Muscle layer of colon (tissue), 2 donors: ENCODE data around the gene FBXW5.

Experiments
- H3K27ac ChIP-seq: one replicate; pipeline ENCODE4 v1.7.0; 2013; ENCODE audit warnings: low read depth, mild to moderate bottlenecking, low read length, moderate library complexity
- H3K27me3 ChIP-seq, 2 donors: one replicate each; pipeline ENCODE4 v1.7.0; 2013; ENCODE audit warnings: low read length in 2 of 2, mild to moderate bottlenecking in 2 of 2; ENCODE audit not compliant: insufficient read depth in 2 of 2, control insufficient read depth in 1 of 2
- H3K36me3 ChIP-seq: one replicate; pipeline ENCODE4 v1.7.0; 2013; ENCODE audit warnings: mild to moderate bottlenecking, low read length; ENCODE audit not compliant: insufficient read depth
- H3K4me1 ChIP-seq: one replicate; pipeline ENCODE4 v1.7.0; 2013; ENCODE audit warnings: mild to moderate bottlenecking, low read length; ENCODE audit not compliant: insufficient read depth
- H3K4me3 ChIP-seq, 2 donors: one replicate each; pipeline ENCODE4 v1.7.0; 2013; ENCODE audit warnings: low read length in 2 of 2, low read depth in 1 of 2, mild to moderate bottlenecking in 1 of 2, moderate library complexity in 1 of 2
- H3K9ac ChIP-seq: one replicate; pipeline ENCODE4 v1.7.0; 2013; ENCODE audit warnings: low read length
- H3K9me3 ChIP-seq: one replicate; pipeline ENCODE4 v1.7.0; 2013; ENCODE audit warnings: mild to moderate bottlenecking, low read length
- donor health status: abdominal sarcoma.
- donor health status: Adenocarcinoma of cecum.

FBXW5 gene

DNA sequence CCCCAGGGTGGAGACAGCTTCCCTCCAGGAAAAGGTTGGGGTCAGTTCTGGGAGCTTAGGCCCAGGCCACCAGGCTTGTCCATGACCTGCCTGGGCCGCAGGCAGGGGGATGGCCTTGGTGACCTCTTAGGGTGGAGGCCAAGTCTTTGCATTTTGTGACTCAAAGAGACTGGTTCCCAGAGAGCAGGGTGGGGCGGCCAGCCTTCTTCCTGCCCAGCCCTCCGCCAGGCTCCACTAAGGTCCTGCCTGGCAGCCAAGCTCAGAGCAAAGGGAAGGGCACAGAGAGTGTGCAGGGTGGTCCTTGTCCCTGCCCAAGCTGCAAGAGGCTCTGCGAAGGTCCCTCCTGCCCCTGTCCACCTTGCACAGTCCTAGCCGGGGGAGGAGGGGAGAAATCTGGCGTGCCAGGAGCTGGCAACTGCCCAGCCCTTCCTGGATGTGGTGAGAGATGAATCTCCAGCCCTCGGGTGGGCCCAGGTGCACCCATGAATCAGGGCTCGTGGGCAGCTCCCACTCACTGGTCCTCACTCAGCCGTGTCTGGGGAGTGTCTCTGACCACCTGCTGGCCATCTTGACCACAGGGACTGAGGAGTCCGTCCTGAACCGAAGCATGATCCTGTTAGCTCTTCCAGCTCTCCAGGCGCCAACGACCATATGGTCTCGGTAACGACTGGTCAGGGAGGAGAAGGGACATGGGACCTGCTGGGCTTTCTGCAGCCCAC lies 30.4 kb upstream of the FBXW5 start:
- Histone ChIP-seq H3K4me3 (no peak overlapping the region), H3K4me1 (no peaks in the 10 kb centered on the region)

DNA sequence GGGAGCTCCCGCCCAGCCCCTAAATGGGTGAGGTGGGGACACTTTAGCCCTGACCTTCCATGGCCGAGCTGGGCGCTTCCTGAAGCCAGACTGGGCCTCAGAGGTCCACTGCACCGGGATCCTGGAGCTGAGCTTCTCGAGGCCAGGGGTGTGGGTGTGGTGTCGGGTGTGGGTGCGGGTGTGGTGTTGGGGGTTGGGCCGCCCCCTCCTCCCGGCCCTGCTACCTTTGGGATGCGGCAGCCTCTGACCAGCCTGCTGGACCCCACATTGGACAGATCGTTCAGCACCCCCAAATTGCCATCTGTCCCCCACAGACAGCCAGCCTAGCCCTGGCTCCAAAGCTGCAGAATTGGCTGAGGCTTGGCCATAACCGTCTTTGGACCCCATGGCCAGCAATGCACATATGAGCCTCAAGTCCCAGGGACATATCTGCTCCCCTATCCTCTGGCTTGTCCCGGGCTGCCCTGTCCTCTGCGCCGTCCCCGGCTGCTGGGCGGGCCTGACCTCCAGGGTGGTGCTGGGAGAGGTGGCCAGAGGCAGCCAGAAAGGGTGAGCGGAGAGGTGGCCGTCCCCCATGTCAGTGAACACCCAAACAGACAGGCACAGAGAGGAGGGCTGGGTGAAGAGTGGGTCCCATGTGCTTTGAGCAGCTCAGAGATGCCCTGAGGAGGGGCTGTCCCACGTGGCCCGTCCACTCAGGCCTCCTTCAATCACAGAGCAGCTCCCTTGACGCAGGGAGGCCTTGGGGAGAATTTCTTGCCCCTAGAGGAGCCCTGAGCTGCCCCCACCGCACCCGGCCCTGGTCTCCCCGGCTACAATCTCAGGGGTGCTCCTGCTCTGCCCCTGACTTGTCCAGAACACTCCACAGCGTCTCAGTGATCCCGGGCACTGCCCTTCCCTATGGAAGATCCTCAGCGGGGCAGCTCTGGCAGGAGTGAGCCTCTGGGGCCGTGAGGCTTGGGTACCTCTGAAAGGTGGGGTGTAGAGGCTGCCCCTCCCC lies 29.4 kb upstream of the FBXW5 start:
- Histone ChIP-seq H3K27ac (no peak overlapping the region), H3K4me3 (no peak overlapping the region), H3K9me3 (no peaks in the 10 kb centered on the region), H3K36me3 (no peaks in the 10 kb centered on the region), H3K27me3 (peaks cover 0 to 21% of the 10 kb centered on the region in 2 donors), H3K9ac (no peak overlapping the region), H3K4me1 (no peaks in the 10 kb centered on the region)

More for the DNA sequence above, 30.4 kb upstream of the FBXW5 start:
- Histone ChIP-seq H3K27me3 (peaks cover 0 to 14% of the 10 kb centered on the region in 2 donors), H3K36me3 (no peaks in the 10 kb centered on the region), H3K9ac (no peak overlapping the region), H3K27ac (no peak overlapping the region), H3K9me3 (no peaks in the 10 kb centered on the region)

DNA sequence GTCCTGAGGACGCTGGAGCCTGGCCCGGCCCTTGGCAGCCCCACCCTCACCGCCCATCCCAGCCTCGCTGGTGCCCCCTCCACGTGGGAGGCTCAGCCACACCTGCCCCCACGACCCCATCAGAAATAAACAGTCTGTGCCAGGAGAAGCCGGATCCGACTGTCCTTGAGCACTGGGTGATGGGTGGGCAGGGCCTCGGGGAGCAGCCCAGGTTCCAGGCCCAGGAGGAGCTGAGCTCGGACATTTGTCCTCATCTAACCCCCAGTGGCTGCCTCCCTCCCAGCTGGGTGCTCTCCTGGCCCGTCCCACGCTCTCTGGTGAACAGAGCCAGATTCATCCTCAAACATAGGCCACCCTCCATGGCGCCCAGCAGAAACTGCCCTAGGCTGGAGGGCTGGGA lies 28.2 kb upstream of the FBXW5 start:
- Histone ChIP-seq H3K4me3 (no peak overlapping the region), H3K27ac (no peak overlapping the region), H3K27me3 (peaks cover 0 to 18% of the 10 kb centered on the region in 2 donors), H3K36me3 (no peaks in the 10 kb centered on the region), H3K4me1 (no peaks in the 10 kb centered on the region), H3K9me3 (no peaks in the 10 kb centered on the region), H3K9ac (no peak overlapping the region)

DNA sequence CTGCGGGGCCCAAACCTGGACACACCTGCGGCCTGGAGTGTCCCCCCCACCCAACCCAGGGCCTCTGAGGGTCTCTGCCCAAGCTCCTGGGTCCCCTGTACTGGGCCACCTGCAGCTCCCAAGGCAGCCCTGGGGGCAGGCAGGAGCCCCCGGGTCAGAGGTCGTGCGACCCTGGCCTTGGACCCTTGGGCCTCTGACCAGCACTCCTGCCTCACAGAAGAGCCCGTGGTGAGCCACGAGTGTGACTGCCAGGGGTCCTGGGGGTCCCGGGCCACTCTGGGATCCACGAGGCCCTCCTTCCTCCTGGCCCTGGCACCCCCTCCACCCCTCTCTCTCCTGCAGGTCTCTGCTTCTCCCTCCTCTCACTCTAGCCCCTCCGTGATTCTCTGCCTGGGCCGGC lies 27.8 kb upstream of the FBXW5 start:
- H3K9me3 ChIP-seq = no peaks in the 10 kb centered on the region
- H3K27ac ChIP-seq = no peak overlapping the region
- no peaks in the 10 kb centered on the region for H3K36me3 ChIP-seq
- no peaks in the 10 kb centered on the region for H3K4me1 ChIP-seq
- H3K9ac ChIP-seq = no peak overlapping the region
- H3K4me3 ChIP-seq = no peak overlapping the region
- H3K27me3 ChIP-seq = peaks cover 0 to 15% of the 10 kb centered on the region in 2 donors

DNA sequence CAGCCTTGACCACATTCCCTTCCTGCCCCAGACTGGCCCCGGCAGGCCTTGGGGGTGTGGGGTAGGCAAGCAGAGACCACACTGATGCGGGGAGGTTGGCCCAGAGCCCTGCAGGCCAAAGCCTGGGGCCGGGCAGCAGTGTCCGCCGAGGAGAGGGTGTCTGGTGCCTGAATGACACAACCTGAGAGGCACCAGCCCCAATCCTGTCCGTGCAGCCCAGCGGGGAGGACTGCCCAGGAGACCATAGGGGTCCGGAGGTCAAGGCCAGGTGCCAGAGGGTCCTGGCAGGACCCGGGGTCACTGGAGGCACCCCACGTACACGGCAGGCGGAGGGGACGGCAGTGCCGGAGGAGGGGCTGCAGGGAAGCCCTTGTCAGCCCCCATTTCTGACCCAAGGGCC lies 27.2 kb upstream of the FBXW5 start:
- no peak overlapping the region for H3K27ac ChIP-seq
- peaks cover 0 to 11% of the 10 kb centered on the region in 2 donors for H3K27me3 ChIP-seq
- no peaks in the 10 kb centered on the region for H3K36me3 ChIP-seq
- no peak overlapping the region for H3K9ac ChIP-seq
- no peaks in the 10 kb centered on the region for H3K4me1 ChIP-seq
- no peaks in the 10 kb centered on the region for H3K9me3 ChIP-seq
- H3K4me3 ChIP-seq = no peak overlapping the region

DNA sequence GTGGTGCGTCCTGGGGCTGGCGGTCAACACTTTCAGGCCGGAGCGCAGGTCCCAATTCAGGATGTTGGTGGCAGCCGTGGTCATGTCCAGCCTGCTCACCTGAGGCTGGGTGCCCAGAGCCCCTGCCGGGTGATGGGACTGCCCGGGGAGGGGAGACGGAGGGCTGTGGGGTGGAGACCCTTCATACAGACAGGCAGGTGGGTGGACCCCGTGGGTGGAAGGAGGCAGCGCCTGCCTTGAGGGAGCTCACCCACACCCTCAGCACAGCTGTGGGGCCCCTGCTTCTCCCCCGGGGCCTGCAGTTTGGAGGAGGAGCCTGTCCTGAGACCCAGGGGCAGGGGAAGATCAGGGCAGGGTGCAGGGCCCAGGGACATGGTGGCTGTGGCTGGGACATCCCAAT lies 25.8 kb upstream of the FBXW5 start:
- Histone ChIP-seq H3K27me3 (peaks cover 0 to 11% of the 10 kb centered on the region in 2 donors), H3K4me3 (no peak overlapping the region), H3K9ac (no peak overlapping the region), H3K36me3 (no peaks in the 10 kb centered on the region), H3K27ac (no peak overlapping the region), H3K9me3 (no peaks in the 10 kb centered on the region), H3K4me1 (no peaks in the 10 kb centered on the region)

DNA sequence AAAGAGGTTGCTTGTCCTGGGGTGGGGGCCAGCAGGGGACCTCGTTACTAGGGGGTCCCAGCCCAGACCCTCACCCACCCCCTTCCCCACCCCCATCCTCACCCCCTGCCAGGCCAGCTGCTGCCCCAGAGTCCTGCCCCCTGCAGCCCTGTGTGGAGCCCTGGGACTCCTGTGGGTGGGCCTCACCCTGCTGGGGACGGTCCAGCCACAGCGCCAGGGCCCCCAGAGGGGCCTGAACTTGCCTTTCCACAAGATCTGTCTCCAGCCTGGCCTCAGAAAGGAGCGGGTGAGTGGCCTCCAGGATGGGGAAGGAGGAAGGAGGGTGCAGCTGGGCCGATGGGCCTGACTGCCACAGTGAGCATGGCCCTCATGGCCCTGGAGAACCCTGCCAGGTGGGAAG lies 25.2 kb upstream of the FBXW5 start:
- Histone ChIP-seq H3K27me3 (peaks cover 0 to 11% of the 10 kb centered on the region in 2 donors), H3K9me3 (no peaks in the 10 kb centered on the region), H3K4me1 (no peaks in the 10 kb centered on the region), H3K4me3 (no peak overlapping the region), H3K9ac (no peak overlapping the region), H3K36me3 (no peaks in the 10 kb centered on the region), H3K27ac (no peak overlapping the region)

DNA sequence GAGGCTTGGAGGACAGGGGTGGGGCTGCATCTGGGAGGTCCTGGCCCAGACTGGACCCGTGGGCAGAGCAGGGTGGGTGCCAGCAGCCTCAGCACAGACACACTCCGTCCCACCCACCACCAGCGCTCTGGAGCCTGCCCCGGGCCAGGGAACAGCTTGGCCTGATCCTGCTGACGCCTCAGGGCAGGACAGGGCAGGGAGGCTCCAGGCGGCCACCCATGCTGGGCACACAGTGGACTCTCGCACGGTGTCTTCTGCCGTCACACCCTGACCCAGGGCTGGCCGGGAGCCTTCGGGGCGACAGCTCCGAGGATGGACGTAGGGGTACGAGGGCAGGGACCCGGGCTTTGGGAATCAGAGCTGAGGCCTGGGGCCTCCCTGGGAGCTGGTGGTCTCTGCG lies 24.6 kb upstream of the FBXW5 start:
- no peak overlapping the region for H3K27ac ChIP-seq
- peaks cover 0 to 11% of the 10 kb centered on the region in 2 donors for H3K27me3 ChIP-seq
- no peaks in the 10 kb centered on the region for H3K9me3 ChIP-seq

DNA sequence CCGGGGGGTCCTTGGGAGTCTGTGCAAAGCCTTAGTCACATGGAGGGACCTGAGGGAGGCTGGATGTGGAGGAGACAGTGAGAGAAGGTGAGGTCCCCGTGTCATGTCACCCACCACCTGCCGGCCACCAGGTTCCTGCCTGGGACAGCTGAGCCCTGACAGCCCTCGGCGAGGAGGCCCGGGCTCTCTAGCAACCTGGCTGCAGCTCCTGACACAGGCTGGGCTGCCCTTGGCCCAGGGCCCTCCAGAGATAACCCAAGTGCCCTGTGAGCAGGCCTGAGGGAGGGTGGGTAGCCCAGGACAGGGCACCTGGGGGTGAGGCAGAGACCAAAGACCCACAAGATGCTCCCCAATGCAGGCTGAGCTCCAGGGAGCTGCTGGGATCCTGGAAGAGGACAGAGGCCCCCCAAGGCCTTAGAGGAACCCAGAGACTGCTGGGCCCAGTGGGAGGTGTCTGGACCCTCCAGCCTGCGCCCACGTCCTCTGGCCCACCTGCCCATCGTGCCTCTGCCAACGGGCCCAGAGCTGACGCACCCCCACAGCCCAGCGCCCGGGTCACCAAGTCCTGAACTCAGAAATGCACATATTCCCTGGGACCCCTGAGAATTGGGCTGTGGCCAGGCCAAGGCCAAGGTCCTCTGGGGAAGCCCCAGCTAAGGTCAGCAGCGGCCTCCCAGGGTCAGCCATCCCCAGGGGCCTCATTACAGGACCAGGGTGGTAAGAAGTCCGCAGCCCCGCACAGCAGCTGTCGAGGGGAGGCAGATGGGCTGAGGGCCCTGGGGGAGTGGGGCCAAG lies 24.0 kb upstream of the FBXW5 start:
- no peak overlapping the region for H3K4me3 ChIP-seq
- no peaks in the 10 kb centered on the region for H3K4me1 ChIP-seq
- no peak overlapping the region for H3K27ac ChIP-seq
- no peaks in the 10 kb centered on the region for H3K36me3 ChIP-seq
- H3K9me3 ChIP-seq = no peaks in the 10 kb centered on the region
- H3K9ac ChIP-seq = no peak overlapping the region
- peaks cover 0 to 11% of the 10 kb centered on the region in 2 donors for H3K27me3 ChIP-seq

More for the DNA sequence above, 24.6 kb upstream of the FBXW5 start:
- Histone ChIP-seq H3K4me3 (no peak overlapping the region), H3K9ac (no peak overlapping the region), H3K36me3 (no peaks in the 10 kb centered on the region), H3K4me1 (no peaks in the 10 kb centered on the region)

DNA sequence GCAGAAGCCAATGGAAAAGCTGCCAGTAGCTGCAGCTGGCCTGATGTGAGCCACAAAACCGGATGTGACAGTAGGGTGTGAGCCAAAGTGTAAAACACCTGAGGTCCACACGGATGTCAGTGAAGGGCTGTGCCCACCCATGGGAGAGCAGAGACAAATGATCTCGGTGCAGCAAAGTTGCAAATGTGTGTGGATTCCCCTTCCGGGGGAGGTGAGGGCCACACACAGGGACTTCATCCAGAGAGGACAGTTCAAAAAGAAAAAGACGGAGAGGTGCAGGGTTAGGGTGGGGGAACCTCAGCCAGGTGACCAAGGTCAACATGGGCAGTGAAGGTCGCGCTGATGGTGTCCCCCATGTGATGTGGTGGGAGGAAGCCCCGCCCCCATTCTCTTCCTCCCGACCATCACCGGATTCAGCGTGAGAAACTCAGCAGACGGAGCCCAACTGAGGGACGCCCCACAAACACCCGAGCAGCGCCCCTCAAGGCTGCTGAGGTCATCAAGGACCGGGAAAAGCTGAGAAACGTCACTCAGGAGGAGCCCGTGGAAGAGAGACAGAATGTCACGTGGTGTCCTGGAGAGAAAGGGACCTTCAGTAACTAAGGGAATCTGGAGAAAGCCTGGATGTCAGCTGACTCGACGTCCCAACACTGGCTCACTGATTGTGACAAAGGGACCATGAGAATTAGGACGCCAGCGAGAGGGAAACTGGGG lies 21.4 kb upstream of the FBXW5 start:
- Histone ChIP-seq H3K27ac (no peak overlapping the region), H3K27me3 (peaks cover 0 to 11% of the 10 kb centered on the region in 2 donors), H3K4me3 (no peak overlapping the region), H3K36me3 (no peaks in the 10 kb centered on the region), H3K4me1 (no peaks in the 10 kb centered on the region), H3K9ac (no peak overlapping the region), H3K9me3 (no peaks in the 10 kb centered on the region)
